Ovary (tissue), 3 donors: ENCODE data around the gene SORCS2.

Experiments used
- CTCF ChIP-seq, 3 donors: fragments of 450-650 bp in 2 of 3; fragments of 200-600 bp in 1 of 3; IDR thresholded peaks; one replicate each; pipeline versions ENCODE4 v1.5.1 to v1.8.0; 2016 to 2022; ENCODE audit warnings: antibody characterized with exemption in 3 of 3, mild to moderate bottlenecking in 1 of 3
- EP300 ChIP-seq: sonication (generic); formaldehyde crosslinking; IDR thresholded peaks from one replicate; pipeline ENCODE4 v1.6.1; 2017; ENCODE audit warnings: antibody characterized with exemption
- POLR2A ChIP-seq: fragments of 450-650 bp; IDR thresholded peaks from one replicate; pipeline ENCODE4 v1.6.1; 2017; ENCODE audit warnings: antibody characterized with exemption, mild to moderate bottlenecking, moderate library complexity
- donor health status: DM: no; HTN: no; CAD: no.

DNA sequence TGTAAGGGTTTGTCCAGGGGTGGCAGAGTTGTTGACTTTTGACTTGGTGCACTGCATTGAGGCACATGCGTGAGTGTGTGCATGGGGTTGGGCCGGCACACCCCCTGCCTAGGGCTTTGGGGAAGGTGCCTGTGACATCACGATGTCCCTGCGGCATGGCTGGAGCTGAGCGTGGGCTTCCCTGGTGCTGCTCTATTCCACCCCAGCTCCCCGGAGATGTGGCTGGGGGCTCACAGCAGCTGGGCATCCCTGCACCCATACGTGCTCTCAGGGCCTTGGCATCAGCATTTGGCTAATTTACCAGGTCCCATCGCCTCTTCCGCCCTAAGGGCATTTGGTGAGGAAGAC is 236.7 kb downstream of the SORCS2 start:
- TF ChIP-seq CTCF (IDR thresholded peaks at IDR 0.05) (no peak), POLR2A (no peak), EP300 (no peak)
